ENCODE measurements around the gene PSENEN. TPM values are rescaled to one million over a fixed set of nuclear protein-coding genes. Genes with fewer than 3 reads are reported as not detected.
"Not testable (repeated sequence)": the region's sequence is repeated elsewhere in the genome, so short reads cannot be mapped to it uniquely, and the experiment has no call there.

The PSENEN gene
- total and polyA plus RNA-seq, 2 experiments from 2014 or later = 43.7 to 173 TPM

- TF ChIP-seq, protein P1, sequence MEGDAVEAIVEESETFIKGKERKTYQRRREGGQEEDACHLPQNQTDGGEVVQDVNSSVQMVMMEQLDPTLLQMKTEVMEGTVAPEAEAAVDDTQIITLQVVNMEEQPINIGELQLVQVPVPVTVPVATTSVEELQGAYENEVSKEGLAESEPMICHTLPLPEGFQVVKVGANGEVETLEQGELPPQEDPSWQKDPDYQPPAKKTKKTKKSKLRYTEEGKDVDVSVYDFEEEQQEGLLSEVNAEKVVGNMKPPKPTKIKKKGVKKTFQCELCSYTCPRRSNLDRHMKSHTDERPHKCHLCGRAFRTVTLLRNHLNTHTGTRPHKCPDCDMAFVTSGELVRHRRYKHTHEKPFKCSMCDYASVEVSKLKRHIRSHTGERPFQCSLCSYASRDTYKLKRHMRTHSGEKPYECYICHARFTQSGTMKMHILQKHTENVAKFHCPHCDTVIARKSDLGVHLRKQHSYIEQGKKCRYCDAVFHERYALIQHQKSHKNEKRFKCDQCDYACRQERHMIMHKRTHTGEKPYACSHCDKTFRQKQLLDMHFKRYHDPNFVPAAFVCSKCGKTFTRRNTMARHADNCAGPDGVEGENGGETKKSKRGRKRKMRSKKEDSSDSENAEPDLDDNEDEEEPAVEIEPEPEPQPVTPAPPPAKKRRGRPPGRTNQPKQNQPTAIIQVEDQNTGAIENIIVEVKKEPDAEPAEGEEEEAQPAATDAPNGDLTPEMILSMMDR (IDR thresholded peaks at IDR 0.05; ENCODE audit: low read depth, low read length) = no peak
- Histone ChIP-seq H3K36me3 (no peaks in the 10 kb centered on the region), H3K27ac (no peak overlapping the region), H3K4me3 (no peak overlapping the region), H3K27me3 (peaks cover 15% of the 10 kb centered on the region), H3K4me1 (ENCODE audit: low read depth) (no peaks in the 10 kb centered on the region), H3K9me3 (ENCODE audit: low read depth) (no peaks in the 10 kb centered on the region)
- DNase-seq (ENCODE audit: low read depth in 1 of 2, low spot score in 1 of 2) = no peak
Observed at GRCh38 chr19:35790981-35791813, 45.7 kb downstream of the PSENEN start.

GRCh38 chr19:35791814-35792279 lies 46.4 kb downstream of the PSENEN start:
- H3K27ac ChIP-seq = no peak overlapping the region
- TF ChIP-seq, protein P1 (IDR thresholded peaks at IDR 0.05; ENCODE audit: low read depth, low read length) = no peak
- H3K4me3 ChIP-seq = no peak overlapping the region
- peaks cover 21% of the 10 kb centered on the region for H3K27me3 ChIP-seq
- no peaks in the 10 kb centered on the region for H3K4me1 ChIP-seq (ENCODE audit: low read depth)
- no peaks in the 10 kb centered on the region for H3K36me3 ChIP-seq
- DNase-seq (ENCODE audit: low read depth in 1 of 2, low spot score in 1 of 2) = no peak
- H3K9me3 ChIP-seq (ENCODE audit: low read depth) = no peaks in the 10 kb centered on the region

- H3K9me3 ChIP-seq (ENCODE audit: low read depth) = no peaks in the 10 kb centered on the region
- H3K4me3 ChIP-seq = no peak overlapping the region
- no peak overlapping the region for H3K27ac ChIP-seq
- TF ChIP-seq, protein P1 (IDR thresholded peaks at IDR 0.05; ENCODE audit: low read depth, low read length) = no peak
- H3K4me1 ChIP-seq (ENCODE audit: low read depth) = no peaks in the 10 kb centered on the region
- no peaks in the 10 kb centered on the region for H3K36me3 ChIP-seq
- peaks cover 26% of the 10 kb centered on the region for H3K27me3 ChIP-seq
- DNase-seq (ENCODE audit: low read depth in 1 of 2, low spot score in 1 of 2) = no peak
Observed at GRCh38 chr19:35792312-35792711, 46.9 kb downstream of the PSENEN start.

DNA sequence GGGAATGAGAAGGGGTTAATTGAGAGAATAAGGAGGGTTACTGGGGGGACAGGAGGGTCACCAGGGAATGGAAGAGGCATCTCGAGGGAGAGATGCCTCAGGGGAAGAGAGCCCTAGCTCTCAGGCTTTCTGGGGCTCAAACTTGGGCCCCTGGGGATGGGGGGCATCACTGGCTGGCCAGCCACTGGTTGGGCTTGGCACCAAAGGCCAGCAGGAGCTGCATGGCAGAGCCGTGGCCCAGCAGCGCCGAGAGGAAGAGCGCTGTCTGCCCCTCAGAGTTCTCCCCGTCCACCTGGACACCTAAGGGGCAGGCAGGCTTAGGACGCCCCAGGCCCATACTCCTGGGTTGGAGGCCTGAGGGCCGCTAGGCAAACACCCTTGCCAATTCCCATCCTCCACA lies 47.4 kb downstream of the PSENEN start:
- H3K9me3 ChIP-seq (ENCODE audit: low read depth) = no peaks in the 10 kb centered on the region
- peaks cover 31% of the 10 kb centered on the region for H3K27me3 ChIP-seq
- TF ChIP-seq, protein P1 (IDR thresholded peaks at IDR 0.05; ENCODE audit: low read depth, low read length) = no peak
- no peaks in the 10 kb centered on the region for H3K4me1 ChIP-seq (ENCODE audit: low read depth)
- DNase-seq (ENCODE audit: low read depth in 1 of 2, low spot score in 1 of 2) = no peak
- H3K4me3 ChIP-seq = no peak overlapping the region
- H3K27ac ChIP-seq = no peak overlapping the region
- H3K36me3 ChIP-seq = no peaks in the 10 kb centered on the region

GRCh38 chr19:35793381-35794165 lies 48.1 kb downstream of the PSENEN start:
- H3K9me3 ChIP-seq (ENCODE audit: low read depth) = no peaks in the 10 kb centered on the region
- no peak overlapping the region for H3K27ac ChIP-seq
- TF ChIP-seq, protein P1 (IDR thresholded peaks at IDR 0.05; ENCODE audit: low read depth, low read length) = no peak
- H3K4me1 ChIP-seq (ENCODE audit: low read depth) = no peaks in the 10 kb centered on the region
- H3K4me3 ChIP-seq = no peak overlapping the region
- peak in 1 of 2 donors; percentile 17 for DNase-seq (ENCODE audit: low read depth in 1 of 2, low spot score in 1 of 2)
- H3K36me3 ChIP-seq = no peaks in the 10 kb centered on the region
- peaks cover 35% of the 10 kb centered on the region for H3K27me3 ChIP-seq

GRCh38 chr19:35795564-35795963 lies 50.1 kb downstream of the PSENEN start:
- not testable (repeated sequence) for H3K4me3 ChIP-seq; H3K9me3 ChIP-seq (ENCODE audit: low read depth); H3K4me1 ChIP-seq (ENCODE audit: low read depth); H3K27ac ChIP-seq; DNase-seq (ENCODE audit: low read depth in 1 of 2, low spot score in 1 of 2); H3K36me3 ChIP-seq
- peaks cover 35% of the 10 kb centered on the region for H3K27me3 ChIP-seq
